B cell (primary cell): Measurements from ENCODE around the gene DHTKD1. TPM values are rescaled to one million over a fixed set of nuclear protein-coding genes. Genes with fewer than 3 reads are reported as not detected.

Source experiments
- ATAC-seq: fragments of 200-7000 bp; cut with Tn5 transposase; one replicate; pipeline ENCODE4 v1.10.0; 2021; ENCODE audit warnings: low read depth, mild to moderate bottlenecking, moderate number of reproducible peaks, moderate library complexity
- CTCF ChIA-PET: fragments of 350-600 bp; sonication (Branson Sonifier 250); formaldehyde crosslinking; loops from one replicate; lab custom pipeline; 2021; ENCODE audit warnings: antibody characterized with exemption, inconsistent platforms; lab: Charles Lee
- POLR2A ChIA-PET: fragments of 350-600 bp; sonication (Branson Sonifier 250); formaldehyde crosslinking; loops from one replicate; lab custom pipeline; 2021; ENCODE audit warnings: antibody characterized with exemption; lab: Charles Lee
- DNase-seq: peaks from one replicate; pipeline ENCODE4 v3.0.0; 2013
- H2AFZ ChIP-seq: 2 replicates; pipeline ENCODE4 v1.6.1; 2012; ENCODE audit warnings: mild to moderate bottlenecking, low read depth, low read length; ENCODE audit not compliant: insufficient read depth, poor library complexity, severe bottlenecking
- H3K27ac ChIP-seq, 2 donors: 1 replicate in 1 of 2; 2 replicates in 1 of 2; pipeline ENCODE4 v1.5.1; 2012 to 2013; ENCODE audit warnings: low read length in 2 of 2, mild to moderate bottlenecking in 2 of 2, moderate library complexity in 1 of 2
- H3K27me3 ChIP-seq, 4 experiments: fragments of 200-600 bp in 1 of 4; sonication (generic) in 1 of 4; replicated peaks in 1 of 4; 1 replicate in 2 of 4; 2 replicates in 2 of 4; pipeline versions ENCODE4 v1.6.1 to v1.7.0; 2013 to 2016; ENCODE audit warnings: low read length in 3 of 4, mild to moderate bottlenecking in 2 of 4, mixed read lengths in 1 of 4, moderate library complexity in 1 of 4; ENCODE audit not compliant: insufficient read depth in 4 of 4, control insufficient read depth in 3 of 4; ENCODE audit errors: control extremely low read depth in 1 of 4
- H3K36me3 ChIP-seq, 2 experiments: replicated peaks in 1 of 2; 1 replicate in 1 of 2; 2 replicates in 1 of 2; pipeline versions ENCODE4 v1.6.1 to v1.7.1; 2013; ENCODE audit warnings: low read length in 1 of 2; ENCODE audit not compliant: insufficient read depth in 2 of 2, control insufficient read depth in 1 of 2; ENCODE audit errors: control extremely low read depth in 1 of 2, extremely low read depth in 1 of 2
- H3K4me1 ChIP-seq, 2 donors: fragments of 200-600 bp in 1 of 2; sonication (generic) in 1 of 2; 1 replicate in 1 of 2; 2 replicates in 1 of 2; pipeline versions ENCODE4 v1.5.1 to v1.6.1; 2013 to 2017; ENCODE audit warnings: low read length in 2 of 2; ENCODE audit not compliant: control insufficient read depth in 2 of 2, insufficient read depth in 2 of 2
- H3K4me2 ChIP-seq: replicated peaks from 2 replicates; pipeline ENCODE3; 2012; ENCODE audit warnings: mild to moderate bottlenecking, low read depth, low read length; ENCODE audit not compliant: poor library complexity, severe bottlenecking
- H3K4me3 ChIP-seq, 5 experiments: fragments of 200-600 bp in 1 of 5; sonication (generic) in 1 of 5; 1 replicate in 3 of 5; 2 replicates in 2 of 5; pipeline versions ENCODE4 v1.5.1 to v1.7.0; 2011 to 2016; ENCODE audit warnings: low read length in 4 of 5, mild to moderate bottlenecking in 4 of 5, low read depth in 2 of 5, control low read depth in 1 of 5, moderate library complexity in 1 of 5; ENCODE audit not compliant: insufficient read depth in 1 of 5; ENCODE audit errors: control extremely low read depth in 1 of 5, extremely low read depth in 1 of 5
- H3K79me2 ChIP-seq: fragments of 200-600 bp; sonication (generic); one replicate; pipeline ENCODE4 v1.6.0; 2016; ENCODE audit warnings: low read length; ENCODE audit not compliant: control insufficient read depth, insufficient read depth
- H3K9ac ChIP-seq: fragments of 200-600 bp; sonication (generic); 2 replicates; pipeline ENCODE4 v1.6.1; 2017; ENCODE audit warnings: mild to moderate bottlenecking, low read length, moderate library complexity
- H3K9me3 ChIP-seq, 3 donors: one replicate each; pipeline versions ENCODE4 v1.6.1 to v1.7.1; 2013; ENCODE audit warnings: low read length in 2 of 3; ENCODE audit not compliant: control insufficient read depth in 2 of 3, insufficient read depth in 1 of 3; ENCODE audit errors: control extremely low read depth in 1 of 3
- H4K20me1 ChIP-seq: 2 replicates; pipeline ENCODE4 v1.6.0; 2012; ENCODE audit warnings: mild to moderate bottlenecking, low read length; ENCODE audit not compliant: insufficient read depth, control insufficient read depth, poor library complexity, severe bottlenecking
- H3K27ac Mint-ChIP-seq: one replicate; pipeline ENCODE4 v1.8.0; 2021; ENCODE audit warnings: mixed read lengths
- H3K27me3 Mint-ChIP-seq: one replicate; pipeline ENCODE4 v1.8.0; 2021; ENCODE audit warnings: mixed read lengths
- H3K4me1 Mint-ChIP-seq: one replicate; pipeline ENCODE4 v1.8.0; 2021; ENCODE audit warnings: mixed read lengths
- H3K4me3 Mint-ChIP-seq: one replicate; pipeline ENCODE4 v1.8.0; 2021; ENCODE audit warnings: mixed read lengths
- H3K9me3 Mint-ChIP-seq: one replicate; pipeline ENCODE4 v1.8.0; 2022; ENCODE audit warnings: mixed read lengths; ENCODE audit not compliant: insufficient read depth
- EZH2 ChIP-seq: IDR thresholded peaks from 2 replicates; pipeline ENCODE4 v1.6.1; 2012; ENCODE audit warnings: borderline replicate concordance, low read depth, mild to moderate bottlenecking, moderate library complexity, low read length; ENCODE audit not compliant: insufficient read depth, poor library complexity, severe bottlenecking
- WGBS: methylation state at CpG from one replicate; pipeline ENCODE4 v1.1.5; 2013; ENCODE audit warnings: missing lambda C conversion rate; ENCODE audit not compliant: insufficient coverage; 5-methylcytosine and 5-hydroxymethylcytosine counted together
- intact Hi-C: fragments of 100-400 bp; cut with micrococcal nuclease; formaldehyde crosslinking; loops from one replicate; pipeline ENCODE4 v1.10.0; 2022
- polyA plus RNA-seq: library from polyadenylated mRNA; depleted of rRNA; stranded (reverse); fragments of >200 nt; gene quantifications from 2 replicates; pipeline ENCODE4 v1.2.3, GENCODE V29; 2012
- total RNA-seq, 2 donors: library from RNA; stranded (reverse); fragments of 120-200 nt in 1 of 2; gene quantifications; 1 replicate in 1 of 2; 2 replicates in 1 of 2; pipeline versions ENCODE4 v1.2.3 to v1.2.4, GENCODE V29; 2013 to 2022
- TF ChIP-seq, protein P1 (sequence below): fragments of 200-600 bp; IDR thresholded peaks from one replicate; pipeline ENCODE4 v1.8.0; 2022; ENCODE audit warnings: antibody characterized with exemption, mild to moderate bottlenecking

Gene DHTKD1
- total and polyA plus RNA-seq, 2 donors (not counting 1 experiment from before 2014, with no cell fraction given) = 22.7 to 72.3 TPM

DNA sequence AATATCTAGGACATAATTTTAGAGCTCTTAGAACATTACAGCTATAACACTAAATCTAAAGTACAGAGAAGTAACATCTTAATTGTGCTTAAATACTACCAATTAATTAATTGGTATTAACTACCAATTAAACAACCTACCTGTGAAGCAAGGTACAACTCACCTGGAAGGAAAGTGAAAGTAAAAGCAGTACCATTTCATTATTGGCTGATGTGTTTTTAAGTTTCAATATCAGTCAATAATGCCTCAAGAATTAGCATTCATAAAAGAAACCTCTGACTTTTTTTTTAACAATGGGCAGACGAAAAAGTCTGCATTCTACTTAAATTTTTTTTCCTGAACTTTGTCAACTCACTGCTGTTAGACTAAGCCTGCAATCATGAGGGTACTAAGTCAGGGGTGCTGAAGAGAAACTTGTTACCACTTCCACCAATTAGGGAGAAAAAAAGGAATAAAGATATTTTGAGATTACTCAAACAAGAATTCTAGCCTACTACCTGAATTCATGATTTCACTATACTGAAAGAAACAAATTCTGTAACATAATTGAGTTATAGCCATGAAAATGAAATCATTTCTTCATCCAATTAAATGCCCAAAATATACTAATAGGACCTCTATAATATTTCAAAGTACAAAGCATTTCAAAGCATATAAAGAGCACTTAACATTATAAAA, 46.0 kb upstream of the DHTKD1 start:
- CTCF ChIA-PET = interaction anchor here (0.7 kb wide), 3 partner anchors 13 to 1329 kb away, joined by 3 to 5 read pairs (median 4); no protein-coding TSS in a partner anchor
- peaks cover 5 to 27% of the 10 kb centered on the region in 2 experiments for H3K36me3 ChIP-seq
- H3K9me3 ChIP-seq = no peaks in the 10 kb centered on the region
- no peaks in the 10 kb centered on the region for H3K9me3 Mint-ChIP-seq
- peak overlapping the region; percentile 75 for H3K27ac Mint-ChIP-seq
- ATAC-seq (peak; percentile 33), DNase-seq (peak; percentile 51)
- H3K9ac ChIP-seq = peak overlapping the region; percentile 20
- intact Hi-C loops = loop anchor here (5.0 kb wide), 1 partner anchor 45 kb away; the partner anchor contains the start of gene DHTKD1
- no peaks in the 10 kb centered on the region for H3K27me3 ChIP-seq
- WGBS = no CpG with 5 or more reads among the region's 1 CpG
- POLR2A ChIA-PET = interaction anchor here (0.5 to 1.5 kb wide), 2 partner anchors 20 to 858 kb away, joined by 3 to 7 read pairs; partner anchors contain the start of gene UPF2
- peak overlapping the region; percentile 59 for H3K4me3 Mint-ChIP-seq
- TF ChIP-seq EZH2 = no peak
- TF ChIP-seq, protein P1, sequence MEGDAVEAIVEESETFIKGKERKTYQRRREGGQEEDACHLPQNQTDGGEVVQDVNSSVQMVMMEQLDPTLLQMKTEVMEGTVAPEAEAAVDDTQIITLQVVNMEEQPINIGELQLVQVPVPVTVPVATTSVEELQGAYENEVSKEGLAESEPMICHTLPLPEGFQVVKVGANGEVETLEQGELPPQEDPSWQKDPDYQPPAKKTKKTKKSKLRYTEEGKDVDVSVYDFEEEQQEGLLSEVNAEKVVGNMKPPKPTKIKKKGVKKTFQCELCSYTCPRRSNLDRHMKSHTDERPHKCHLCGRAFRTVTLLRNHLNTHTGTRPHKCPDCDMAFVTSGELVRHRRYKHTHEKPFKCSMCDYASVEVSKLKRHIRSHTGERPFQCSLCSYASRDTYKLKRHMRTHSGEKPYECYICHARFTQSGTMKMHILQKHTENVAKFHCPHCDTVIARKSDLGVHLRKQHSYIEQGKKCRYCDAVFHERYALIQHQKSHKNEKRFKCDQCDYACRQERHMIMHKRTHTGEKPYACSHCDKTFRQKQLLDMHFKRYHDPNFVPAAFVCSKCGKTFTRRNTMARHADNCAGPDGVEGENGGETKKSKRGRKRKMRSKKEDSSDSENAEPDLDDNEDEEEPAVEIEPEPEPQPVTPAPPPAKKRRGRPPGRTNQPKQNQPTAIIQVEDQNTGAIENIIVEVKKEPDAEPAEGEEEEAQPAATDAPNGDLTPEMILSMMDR = no peak
- no peak overlapping the region for H2AFZ ChIP-seq
- peaks cover 23 to 26% of the 10 kb centered on the region in 2 donors for H3K4me1 ChIP-seq
- H3K27me3 Mint-ChIP-seq = no peaks in the 10 kb centered on the region
- peak overlapping the region; percentile 25 to 72 for H3K27ac ChIP-seq
- peaks cover 29% of the 10 kb centered on the region for H3K4me1 Mint-ChIP-seq
- peak overlapping the region; percentile 48 for H3K4me2 ChIP-seq
- H4K20me1 ChIP-seq = peaks cover 28% of the 10 kb centered on the region
- H3K79me2 ChIP-seq = peaks cover 93% of the 10 kb centered on the region
- no peak overlapping the region for H3K4me3 ChIP-seq

DNA sequence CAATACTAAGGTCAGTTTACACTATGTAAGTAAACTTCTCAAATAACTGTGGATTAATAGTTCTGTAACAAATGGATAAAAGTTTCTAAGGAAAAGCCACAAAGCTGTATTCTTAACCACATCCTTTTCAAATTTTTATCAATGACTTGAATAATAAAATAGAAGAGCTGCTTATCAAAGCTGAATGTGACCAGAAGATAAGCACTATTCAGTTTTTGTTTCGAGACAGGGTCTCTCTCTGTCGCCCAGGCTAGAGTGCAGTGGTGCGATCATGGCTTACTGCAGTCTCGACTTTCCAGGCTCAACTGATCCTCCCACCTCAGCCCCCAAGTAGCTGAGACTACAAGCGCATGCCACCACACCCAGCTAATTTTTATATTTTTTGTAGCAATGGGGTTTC, 43.2 kb upstream of the DHTKD1 start:
- Histone ChIP-seq H2AFZ (no peak overlapping the region), H3K36me3 (peaks cover 16 to 45% of the 10 kb centered on the region in 2 experiments), H3K4me1 (peaks cover 21 to 25% of the 10 kb centered on the region in 2 donors), H3K9me3 (no peaks in the 10 kb centered on the region), H3K4me2 (no peak overlapping the region), H3K27me3 (no peaks in the 10 kb centered on the region), H3K4me3 (no peak overlapping the region), H4K20me1 (peaks cover 26% of the 10 kb centered on the region), H3K9ac (no peak overlapping the region), H3K79me2 (peaks cover 95% of the 10 kb centered on the region), H3K27ac (no peak overlapping the region)
- Mint-ChIP-seq H3K9me3 (no peaks in the 10 kb centered on the region), H3K4me3 (no peak overlapping the region), H3K4me1 (peaks cover 28% of the 10 kb centered on the region), H3K27me3 (no peaks in the 10 kb centered on the region), H3K27ac (no peak overlapping the region)
- POLR2A ChIA-PET = interaction anchor here (0.6 to 1.4 kb wide), 3 partner anchors 9 to 58 kb away, joined by 3 to 16 read pairs (median 9); no protein-coding TSS in a partner anchor
- intact Hi-C loops = no loop called here
- DNase-seq (no peak), ATAC-seq (no peak)
- CTCF ChIA-PET = no interaction called here
- WGBS = 68% methylated on average over 4 of the region's 5 CpGs
- no peak for TF ChIP-seq EZH2
- TF ChIP-seq, protein P1 = no peak
